H9 (cell line): ENCODE measurements around the gene SORCS2. TPM values are rescaled to one million over a fixed set of nuclear protein-coding genes. Genes with fewer than 3 reads are reported as not detected.

Experiments used
- DNase-seq: peaks from one replicate; pipeline ENCODE4 v3.0.0-alpha.2; 2017
- H2AFZ ChIP-seq: one replicate; pipeline ENCODE4 v1.6.1; 2013; ENCODE audit warnings: mild to moderate bottlenecking, low read length, control low read depth, moderate library complexity
- H2AK5ac ChIP-seq: 2 replicates; pipeline ENCODE4 v1.6.1; 2013; ENCODE audit warnings: low read length, control low read depth, mixed read lengths; ENCODE audit not compliant: insufficient read length
- H2BK120ac ChIP-seq: one replicate; pipeline ENCODE4 v1.6.1; 2013; ENCODE audit warnings: low read depth, mild to moderate bottlenecking, low read length, control low read depth, inconsistent platforms; ENCODE audit not compliant: poor library complexity, severe bottlenecking
- H2BK12ac ChIP-seq: 2 replicates; pipeline ENCODE4 v1.6.1; 2013; ENCODE audit warnings: low read length, control low read depth, mixed read lengths, low read depth; ENCODE audit not compliant: insufficient read length
- H2BK15ac ChIP-seq: 2 replicates; pipeline ENCODE4 v1.6.1; 2013; ENCODE audit warnings: low read depth, low read length, control low read depth
- H2BK20ac ChIP-seq: one replicate; pipeline ENCODE4 v1.6.1; 2013; ENCODE audit warnings: low read depth, mild to moderate bottlenecking, low read length, control low read depth, inconsistent platforms; ENCODE audit not compliant: poor library complexity, severe bottlenecking
- H2BK5ac ChIP-seq: 2 replicates; pipeline ENCODE4 v1.6.1; 2013; ENCODE audit warnings: low read length, control low read depth, mixed read lengths; ENCODE audit not compliant: insufficient read length
- H3K14ac ChIP-seq: 2 replicates; pipeline ENCODE4 v1.6.1; 2013; ENCODE audit warnings: low read length, control low read depth; ENCODE audit not compliant: insufficient read depth
- H3K18ac ChIP-seq: 2 replicates; pipeline ENCODE4 v1.6.1; 2013; ENCODE audit warnings: low read depth, mild to moderate bottlenecking, mixed read lengths, low read length, control low read depth; ENCODE audit not compliant: insufficient read length
- H3K23ac ChIP-seq: 2 replicates; pipeline ENCODE4 v1.6.1; 2013; ENCODE audit warnings: low read length, control low read depth, mixed read lengths, low read depth; ENCODE audit not compliant: insufficient read length
- H3K23me2 ChIP-seq: 2 replicates; pipeline ENCODE4 v1.6.1; 2013; ENCODE audit warnings: low read depth, mild to moderate bottlenecking, mixed read lengths, low read length, control low read depth; ENCODE audit not compliant: insufficient read length, poor library complexity, severe bottlenecking
- H3K27ac ChIP-seq: 2 replicates; pipeline ENCODE4 v1.5.1; 2013; ENCODE audit warnings: low read length, control low read depth, mixed read lengths, low read depth; ENCODE audit not compliant: insufficient read length
- H3K27me3 ChIP-seq: 2 replicates; pipeline ENCODE4 v1.6.1; 2013; ENCODE audit warnings: low read length, control low read depth, inconsistent platforms; ENCODE audit not compliant: insufficient read depth
- H3K4ac ChIP-seq: 2 replicates; pipeline ENCODE4 v1.6.1; 2013; ENCODE audit warnings: low read depth, mild to moderate bottlenecking, control low read depth, inconsistent platforms, low read length, moderate library complexity
- H3K4me1 ChIP-seq: 2 replicates; pipeline ENCODE4 v1.6.1; 2013; ENCODE audit warnings: low read length, control low read depth, inconsistent platforms; ENCODE audit not compliant: insufficient read depth
- H3K4me2 ChIP-seq: 2 replicates; pipeline ENCODE4 v1.6.1; 2013; ENCODE audit warnings: low read length, control low read depth, mixed read lengths; ENCODE audit not compliant: insufficient read length, insufficient read depth
- H3K56ac ChIP-seq: 2 replicates; pipeline ENCODE4 v1.6.1; 2013; ENCODE audit warnings: low read depth, mild to moderate bottlenecking, mixed read lengths, low read length, control low read depth; ENCODE audit not compliant: insufficient read length
- H3K79me1 ChIP-seq: 2 replicates; pipeline ENCODE4 v1.6.1; 2013; ENCODE audit warnings: low read depth, mild to moderate bottlenecking, moderate library complexity, low read length, control low read depth, inconsistent platforms; ENCODE audit not compliant: insufficient read depth, poor library complexity, severe bottlenecking
- H3K79me2 ChIP-seq: 2 replicates; pipeline ENCODE4 v1.6.1; 2013; ENCODE audit warnings: low read length, control low read depth, inconsistent platforms; ENCODE audit not compliant: insufficient read depth
- H3K9ac ChIP-seq: 2 replicates; pipeline ENCODE4 v1.6.1; 2013; ENCODE audit warnings: low read length, control low read depth, mixed read lengths; ENCODE audit not compliant: insufficient read length; ENCODE audit errors: extremely low read depth
- H3K9me3 ChIP-seq: one replicate; pipeline ENCODE4 v1.6.1; 2013; ENCODE audit warnings: low read depth, low read length, inconsistent platforms; ENCODE audit not compliant: control insufficient read depth
- H3T11ph ChIP-seq: one replicate; pipeline ENCODE4 v1.6.1; 2013; ENCODE audit warnings: mild to moderate bottlenecking, low read length, control low read depth, inconsistent platforms
- H4K20me1 ChIP-seq: one replicate; pipeline ENCODE4 v1.6.1; 2013; ENCODE audit not compliant: control insufficient read depth, insufficient read length, insufficient read depth
- H4K5ac ChIP-seq: 2 replicates; pipeline ENCODE4 v1.6.1; 2013; ENCODE audit warnings: low read depth, mild to moderate bottlenecking, mixed read lengths, low read length, control low read depth; ENCODE audit not compliant: insufficient read length
- H4K8ac ChIP-seq: replicated peaks from 2 replicates; pipeline ENCODE4 v1.6.1; 2013; ENCODE audit warnings: low read length, control low read depth, mixed read lengths, low read depth; ENCODE audit not compliant: insufficient read length
- H4K91ac ChIP-seq: 2 replicates; pipeline ENCODE4 v1.6.1; 2013; ENCODE audit warnings: low read depth, mild to moderate bottlenecking, moderate library complexity, mixed read lengths, low read length, control low read depth; ENCODE audit not compliant: insufficient read length
- H3K27ac Mint-ChIP-seq, 3 experiments: 2 replicates in 2 of 3; 3 replicates in 1 of 3; pipeline ENCODE4 v1.8.0; 2020 to 2021; ENCODE audit warnings: mixed read lengths in 3 of 3, mild to moderate bottlenecking in 1 of 3, moderate library complexity in 1 of 3
- H3K27me3 Mint-ChIP-seq: 2 replicates; pipeline ENCODE4 v1.8.0; 2021; ENCODE audit warnings: low read depth, mild to moderate bottlenecking, moderate library complexity, mixed read lengths
- H3K36me3 Mint-ChIP-seq, 3 experiments: 2 replicates in 2 of 3; 3 replicates in 1 of 3; pipeline ENCODE4 v1.8.0; 2020 to 2021; ENCODE audit warnings: low read depth in 3 of 3, mixed read lengths in 3 of 3; ENCODE audit not compliant: insufficient read depth in 1 of 3
- H3K4me1 Mint-ChIP-seq, 2 experiments: 2 replicates each; pipeline ENCODE4 v1.8.0; 2020; ENCODE audit warnings: mixed read lengths in 2 of 2
- H3K4me3 Mint-ChIP-seq, 2 experiments: 2 replicates in 1 of 2; 3 replicates in 1 of 2; pipeline ENCODE4 v1.8.0; 2020 to 2021; ENCODE audit warnings: mild to moderate bottlenecking in 2 of 2, mixed read lengths in 2 of 2, moderate library complexity in 1 of 2
- H3K9me3 Mint-ChIP-seq, 2 experiments: 2 replicates in 1 of 2; 3 replicates in 1 of 2; pipeline ENCODE4 v1.8.0; 2020; ENCODE audit warnings: mild to moderate bottlenecking in 2 of 2, mixed read lengths in 2 of 2, moderate library complexity in 1 of 2
- WGBS: extraction: QIAGEN DNeasy Blood & Tissue Kit; methylation state at CpG from one replicate; pipeline ENCODE4 v1.1.7; 2013; ENCODE audit warnings: missing lambda C conversion rate, low lambda C conversion rate, mixed read lengths; ENCODE audit not compliant: insufficient read length; ENCODE audit errors: extremely low coverage; 5-methylcytosine and 5-hydroxymethylcytosine counted together
- total RNA-seq: library from RNA; stranded (reverse); gene quantifications from 2 replicates; pipeline ENCODE4 v1.2.1, GENCODE V29; 2021
- TF ChIP-seq, protein P1 (sequence below): fragments of 200-600 bp; sonication (generic); conservative IDR thresholded peaks from 3 replicates; pipeline ENCODE4 v1.8.0; 2021; ENCODE audit warnings: antibody characterized with exemption, mild to moderate bottlenecking

SORCS2 gene
- total RNA-seq, 1 experiment from 2014 or later = 0.57 TPM

DNA sequence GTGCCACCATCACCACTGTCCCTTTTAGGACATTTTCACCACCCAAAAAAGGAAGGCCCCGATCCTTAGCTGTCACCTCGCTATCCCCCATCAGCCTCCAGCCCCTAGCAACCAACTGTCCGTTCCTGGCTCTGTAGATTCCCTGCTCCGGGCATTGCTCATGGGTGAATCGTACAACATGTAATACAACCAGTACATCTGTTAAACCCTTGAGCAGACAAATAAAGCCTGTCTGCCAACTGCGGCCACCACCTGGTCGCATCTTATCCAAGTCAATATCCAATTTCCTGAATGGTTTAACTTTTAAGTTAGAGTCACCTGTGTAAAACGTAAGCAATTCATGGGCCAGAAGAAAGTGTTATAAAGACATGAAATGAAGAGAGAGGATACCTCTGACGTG, 495.5 kb downstream of the SORCS2 start:
- Histone ChIP-seq H3K4me1 (no peaks in the 10 kb centered on the region), H2AK5ac (no peak overlapping the region), H2BK20ac (no peak overlapping the region), H2BK12ac (no peak overlapping the region), H3K23me2 (no peaks in the 10 kb centered on the region), H3K27ac (no peak overlapping the region), H3K79me1 (no peaks in the 10 kb centered on the region), H3K23ac (no peak overlapping the region), H4K91ac (no peak overlapping the region), H3K4ac (no peak overlapping the region), H3T11ph (no peak overlapping the region), H3K4me2 (no peak overlapping the region), H4K5ac (no peak overlapping the region), H3K27me3 (no peaks in the 10 kb centered on the region), H3K56ac (no peak overlapping the region), H2AFZ (no peak overlapping the region), H4K8ac (no peak overlapping the region), H4K20me1 (no peaks in the 10 kb centered on the region), H2BK15ac (no peak overlapping the region), H3K79me2 (no peaks in the 10 kb centered on the region), H2BK120ac (no peak overlapping the region), H3K9ac (no peak overlapping the region), H3K9me3 (no peaks in the 10 kb centered on the region), H2BK5ac (no peak overlapping the region), H3K14ac (no peak overlapping the region), H3K18ac (no peak overlapping the region)
- Mint-ChIP-seq H3K27me3 (peaks cover 4% of the 10 kb centered on the region), H3K9me3 (peaks cover 8 to 10% of the 10 kb centered on the region in 2 experiments), H3K4me1 (no peaks in the 10 kb centered on the region; a peak in 1 of 4 replicates), H3K27ac (no peak overlapping the region), H3K4me3 (no peak overlapping the region), H3K36me3 (peaks cover 3 to 12% (median 6%) of the 10 kb centered on the region in 3 experiments; a peak in 6 of 7 replicates)
- TF ChIP-seq, protein P1, sequence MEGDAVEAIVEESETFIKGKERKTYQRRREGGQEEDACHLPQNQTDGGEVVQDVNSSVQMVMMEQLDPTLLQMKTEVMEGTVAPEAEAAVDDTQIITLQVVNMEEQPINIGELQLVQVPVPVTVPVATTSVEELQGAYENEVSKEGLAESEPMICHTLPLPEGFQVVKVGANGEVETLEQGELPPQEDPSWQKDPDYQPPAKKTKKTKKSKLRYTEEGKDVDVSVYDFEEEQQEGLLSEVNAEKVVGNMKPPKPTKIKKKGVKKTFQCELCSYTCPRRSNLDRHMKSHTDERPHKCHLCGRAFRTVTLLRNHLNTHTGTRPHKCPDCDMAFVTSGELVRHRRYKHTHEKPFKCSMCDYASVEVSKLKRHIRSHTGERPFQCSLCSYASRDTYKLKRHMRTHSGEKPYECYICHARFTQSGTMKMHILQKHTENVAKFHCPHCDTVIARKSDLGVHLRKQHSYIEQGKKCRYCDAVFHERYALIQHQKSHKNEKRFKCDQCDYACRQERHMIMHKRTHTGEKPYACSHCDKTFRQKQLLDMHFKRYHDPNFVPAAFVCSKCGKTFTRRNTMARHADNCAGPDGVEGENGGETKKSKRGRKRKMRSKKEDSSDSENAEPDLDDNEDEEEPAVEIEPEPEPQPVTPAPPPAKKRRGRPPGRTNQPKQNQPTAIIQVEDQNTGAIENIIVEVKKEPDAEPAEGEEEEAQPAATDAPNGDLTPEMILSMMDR = no peak
- WGBS = no CpG with 5 or more reads among the region's 9 CpGs
- DNase-seq = no peak
